ENCODE data around the gene CD101.

- TF ChIP-seq CTCF (IDR thresholded peaks at IDR 0.05) = no peak
- no peak for TF ChIP-seq EP300 (IDR thresholded peaks at IDR 0.05)
- TF ChIP-seq POLR2A (IDR thresholded peaks at IDR 0.05) = no peak
- no peak for TF ChIP-seq POLR2AphosphoS5 (IDR thresholded peaks at IDR 0.05)
These were observed 20.0 kb upstream of the CD101 start for GRCh38 chr1:116981521-116982037.
